Effector CD4-positive, alpha-beta T cell (primary cell): Measurements from ENCODE around the gene SNX12.

Source experiments
- DNase-seq: peaks from one replicate; pipeline ENCODE4 v3.0.0-alpha.2; 2020
- total RNA-seq: gene quantifications from one replicate; lab custom pipeline; 2026; lab: John Stamatoyannopoulos, UW

SNX12 gene
- total RNA-seq = 26.6 reads per million, percentile 53 among the genes with 10 or more reads in this experiment

DNA sequence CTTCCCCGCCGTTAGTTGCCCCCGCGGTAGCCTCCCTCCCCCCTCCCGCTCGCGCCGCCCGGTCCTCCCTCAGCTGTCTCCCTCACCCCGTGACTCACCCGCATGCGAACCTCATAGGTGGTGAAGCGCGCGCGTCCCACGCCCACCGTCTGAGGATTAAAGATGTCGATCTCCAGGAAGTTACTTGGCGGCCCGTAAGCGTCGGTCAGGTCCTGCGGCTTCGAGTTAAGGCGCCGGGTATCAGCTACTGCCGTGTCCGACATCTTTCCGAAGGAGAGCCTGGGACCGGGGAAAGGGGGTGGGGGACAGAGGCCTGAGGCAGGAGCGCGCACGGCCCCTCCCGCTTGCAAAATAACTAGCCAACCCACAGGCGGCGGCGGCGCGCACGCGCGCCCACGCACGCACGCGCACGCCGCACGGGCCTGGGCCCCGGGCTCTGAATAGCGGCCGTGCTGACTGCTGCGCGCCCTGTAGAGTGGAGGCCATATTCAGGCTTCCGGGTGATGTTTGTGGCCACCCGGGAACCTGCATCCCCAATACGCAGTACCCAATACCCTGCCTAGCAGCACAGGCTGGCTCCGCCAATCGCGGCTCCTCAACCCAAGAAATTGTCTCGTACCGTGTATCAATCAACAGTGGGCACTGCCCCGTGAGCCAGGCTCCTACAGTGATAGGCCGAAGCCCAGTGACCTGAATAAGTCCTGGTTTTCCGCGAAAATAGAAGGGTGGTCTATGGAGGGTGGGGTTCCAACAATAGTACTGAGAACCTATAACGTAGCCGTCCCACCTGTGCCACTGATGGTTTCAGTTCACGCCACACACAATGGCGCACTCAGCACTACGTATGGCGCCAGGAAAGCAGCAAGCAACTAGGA, at the start of gene SNX12:
Gene SNX12, minus strand, starts transcription at position 291 of the 875 bp plus-strand sequence. Its CDS starts 28 bp downstream, at position 263.
- DNase-seq = peak; percentile 80

DNA sequence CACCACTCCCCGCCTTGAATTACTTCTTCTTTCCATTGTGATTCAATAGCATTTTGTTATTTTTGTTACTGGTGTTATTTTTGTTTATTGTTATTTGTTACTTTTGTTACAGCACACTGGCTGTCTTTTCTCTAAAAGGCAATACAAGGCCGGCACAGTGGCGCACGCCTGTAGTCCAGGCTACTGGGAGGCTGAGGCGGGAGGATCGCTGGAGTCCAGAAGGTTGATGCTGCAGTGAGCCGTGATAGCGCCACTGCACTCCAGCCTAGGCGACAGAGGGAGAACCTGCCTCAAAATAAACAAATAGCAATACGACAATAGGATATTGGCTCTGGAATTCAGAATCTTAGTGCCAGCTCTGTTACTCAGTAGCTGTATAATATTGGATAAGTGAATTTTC, 49.2 kb upstream of the SNX12 start:
- DNase-seq = no peak

DNA sequence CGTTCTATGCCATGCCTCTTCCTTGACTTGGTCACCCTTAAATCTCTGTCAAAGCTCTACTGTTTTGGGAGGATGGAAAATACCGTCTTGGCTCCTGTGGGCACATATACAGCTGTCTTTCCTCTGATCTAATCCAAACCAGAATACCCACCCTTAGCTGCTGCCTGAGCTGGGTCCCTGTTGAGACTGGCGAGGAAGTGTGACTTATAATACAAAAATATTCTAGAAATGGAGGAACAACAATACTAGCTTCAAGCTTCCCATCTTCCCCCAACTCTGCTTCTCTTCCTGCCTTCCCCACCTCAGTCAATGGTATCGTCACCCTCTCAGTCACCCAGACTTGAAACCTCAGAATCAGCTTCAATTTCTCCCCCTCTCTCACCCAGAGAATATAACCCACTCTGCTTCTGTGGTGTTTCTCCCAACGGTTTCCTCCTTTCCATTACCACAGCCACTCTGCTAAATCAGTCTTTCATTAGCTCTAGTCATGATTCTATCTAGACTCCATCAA, 43.8 kb upstream of the SNX12 start:
- DNase-seq = peak; percentile 33

DNA sequence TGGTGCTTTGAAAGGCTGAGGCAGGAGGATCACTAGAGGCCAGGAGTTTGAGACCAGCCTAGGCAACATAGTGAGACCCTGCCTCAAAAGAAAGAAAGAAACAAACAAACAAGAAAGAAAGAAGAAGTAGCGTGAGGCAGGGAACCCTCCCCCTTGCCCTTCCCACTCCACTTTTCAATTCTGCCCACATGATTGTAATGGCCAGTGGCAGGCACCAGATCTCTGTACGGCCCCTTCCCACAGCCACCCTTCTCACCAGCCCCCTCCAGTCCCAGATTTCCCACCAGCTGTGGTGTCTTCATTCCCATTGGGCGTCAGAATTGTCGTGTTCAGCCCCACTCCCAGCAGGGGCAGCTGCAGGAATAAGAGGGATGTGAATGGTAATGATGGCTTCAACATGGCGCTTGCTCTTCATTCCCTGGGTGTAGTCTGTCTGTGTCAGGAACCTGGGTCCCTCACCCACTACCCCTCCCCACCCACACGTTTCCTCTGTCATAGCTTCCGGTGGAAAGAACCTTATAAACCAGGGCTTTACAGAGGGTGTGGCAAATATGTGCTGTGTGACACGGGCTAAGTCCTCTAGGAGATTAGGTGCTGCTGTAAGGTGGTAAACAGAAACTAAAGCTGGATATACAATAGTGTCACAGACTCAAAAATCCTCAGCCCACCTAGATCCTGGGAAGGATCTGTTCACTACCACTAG, 43.2 kb upstream of the SNX12 start, which contains the start of gene IL2RG:
Gene IL2RG, minus strand, starts transcription at position 437 of the 703 bp plus-strand sequence. Its CDS starts 38 bp downstream, at position 399.
- peak; percentile 77 for DNase-seq

DNA sequence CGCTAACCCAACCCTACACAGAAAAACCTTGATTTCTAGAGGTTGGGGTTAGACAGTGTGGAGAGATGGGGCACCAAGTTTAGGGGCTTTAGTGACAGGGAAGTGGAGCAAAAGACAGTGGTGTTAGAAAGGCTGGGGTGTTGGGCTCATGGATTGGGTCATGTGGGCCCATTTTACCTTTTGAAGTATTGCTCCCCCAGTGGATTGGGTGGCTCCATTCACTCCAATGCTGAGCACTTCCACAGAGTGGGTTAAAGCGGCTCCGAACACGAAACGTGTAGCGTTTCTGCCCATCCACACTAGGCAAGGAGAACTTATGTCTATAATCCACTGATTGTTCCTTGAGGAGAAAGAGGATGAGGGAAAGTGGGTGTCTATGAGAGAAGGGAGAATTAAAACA, 40.9 kb upstream of the SNX12 start:
- no peak for DNase-seq

DNA sequence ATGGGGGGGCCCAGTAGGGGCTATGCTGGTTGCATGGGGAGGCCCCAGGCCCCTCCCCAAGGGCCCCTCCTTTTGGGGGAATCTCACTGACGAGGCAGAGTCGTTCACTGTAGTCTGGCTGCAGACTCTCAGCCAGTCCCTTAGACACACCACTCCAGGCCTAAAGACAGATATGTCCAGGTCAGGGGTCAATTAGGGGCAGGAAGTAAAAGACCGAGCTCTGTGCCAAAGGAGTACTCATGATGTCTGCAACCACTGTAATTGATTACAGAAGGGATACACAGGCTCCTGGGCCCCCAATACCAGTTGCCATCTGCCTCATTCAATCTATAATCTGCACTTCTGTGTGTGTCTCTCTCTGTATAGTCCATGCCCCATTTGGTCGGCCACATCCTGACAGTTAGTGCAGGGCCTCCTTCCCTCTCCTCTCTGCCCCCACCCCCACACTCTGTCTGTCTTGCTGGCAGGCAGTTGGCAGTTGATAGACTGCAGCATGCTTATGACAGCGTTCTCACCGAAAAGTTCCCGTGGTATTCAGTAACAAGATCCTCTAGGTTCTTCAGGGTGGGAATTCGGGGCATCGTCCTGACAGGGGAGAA, 39.7 kb upstream of the SNX12 start:
- DNase-seq = peak; percentile 28

GRCh38 chrX:71107245-71107644, 39.1 kb upstream of the SNX12 start:
- no peak for DNase-seq

GRCh38 chrX:71106427-71106826, 38.3 kb upstream of the SNX12 start, which contains the start of gene CXorf65:
Gene CXorf65 (minus strand): TSS chrX:71106740. CDS start chrX:71106556, 184 bp downstream.
- peak; percentile 26 for DNase-seq

- DNase-seq = no peak
These were observed 37.5 kb upstream of the SNX12 start for GRCh38 chrX:71105628-71106027.

DNA sequence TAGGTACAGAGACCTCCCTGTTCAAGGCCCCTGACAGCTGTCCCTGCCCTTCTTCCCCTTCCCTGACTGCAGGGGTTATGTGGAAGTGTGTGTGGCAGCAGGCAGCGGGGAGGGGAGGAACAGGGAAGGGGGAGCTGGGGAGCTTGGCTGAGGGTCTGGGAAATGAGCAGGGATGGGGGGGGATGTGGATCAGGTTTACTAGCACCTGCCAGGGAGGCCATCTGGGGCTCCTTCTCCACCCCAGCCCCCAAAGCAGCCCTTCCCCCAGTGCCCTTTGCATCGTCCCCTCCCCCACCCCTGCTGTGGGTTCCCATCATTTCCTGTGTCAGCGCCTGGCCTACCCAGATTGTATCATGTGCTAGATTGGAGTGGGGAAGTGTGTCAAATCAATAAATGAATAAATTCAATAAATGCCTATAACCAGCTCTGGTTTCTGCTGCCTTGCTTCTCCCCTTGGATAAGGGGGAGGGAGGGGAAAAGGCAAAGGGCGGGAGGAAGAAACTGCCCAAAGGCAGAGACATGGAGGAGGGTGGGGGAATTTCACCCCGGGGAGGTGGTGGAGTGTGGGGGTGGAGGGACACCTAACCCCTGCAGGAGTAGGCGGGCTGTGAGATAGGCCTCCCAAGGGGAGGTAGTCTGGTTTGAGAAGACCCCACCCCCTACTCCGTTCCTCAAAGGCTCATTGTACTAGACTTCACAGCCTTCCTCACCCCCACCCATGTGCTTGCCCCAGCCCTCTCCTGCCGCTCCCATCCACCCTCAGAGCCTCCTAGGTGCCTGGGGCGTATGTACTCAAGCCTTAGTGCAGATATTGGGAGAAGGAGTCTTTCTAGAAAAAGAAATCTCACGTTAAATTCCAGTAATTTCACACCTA, 35.2 kb upstream of the SNX12 start:
- DNase-seq = peak; percentile 46

- no peak for DNase-seq
These were observed 34.2 kb upstream of the SNX12 start for GRCh38 chrX:71102292-71102691.

DNA sequence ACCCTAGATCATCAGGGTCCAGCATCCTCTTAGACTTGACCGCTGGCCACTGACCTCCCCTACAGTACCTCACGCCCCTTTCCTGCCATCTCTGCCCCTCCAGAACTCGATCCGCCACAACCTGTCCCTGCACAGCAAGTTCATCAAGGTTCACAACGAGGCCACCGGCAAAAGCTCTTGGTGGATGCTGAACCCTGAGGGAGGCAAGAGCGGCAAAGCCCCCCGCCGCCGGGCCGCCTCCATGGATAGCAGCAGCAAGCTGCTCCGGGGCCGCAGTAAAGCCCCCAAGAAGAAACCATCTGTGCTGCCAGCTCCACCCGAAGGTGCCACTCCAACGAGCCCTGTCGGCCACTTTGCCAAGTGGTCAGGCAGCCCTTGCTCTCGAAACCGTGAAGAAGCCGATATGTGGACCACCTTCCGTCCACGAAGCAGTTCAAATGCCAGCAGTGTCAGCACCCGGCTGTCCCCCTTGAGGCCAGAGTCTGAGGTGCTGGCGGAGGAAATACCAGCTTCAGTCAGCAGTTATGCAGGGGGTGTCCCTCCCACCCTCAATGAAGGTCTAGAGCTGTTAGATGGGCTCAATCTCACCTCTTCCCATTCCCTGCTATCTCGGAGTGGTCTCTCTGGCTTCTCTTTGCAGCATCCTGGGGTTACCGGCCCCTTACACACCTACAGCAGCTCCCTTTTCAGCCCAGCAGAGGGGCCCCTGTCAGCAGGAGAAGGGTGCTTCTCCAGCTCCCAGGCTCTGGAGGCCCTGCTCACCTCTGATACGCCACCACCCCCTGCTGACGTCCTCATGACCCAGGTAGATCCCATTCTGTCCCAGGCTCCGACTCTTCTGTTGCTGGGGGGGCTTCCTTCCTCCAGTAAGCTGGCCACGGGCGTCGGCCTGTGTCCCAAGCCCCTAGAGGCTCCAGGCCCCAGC, 32.7 kb upstream of the SNX12 start:
- DNase-seq = no peak

- DNase-seq = no peak
These were observed 31.6 kb upstream of the SNX12 start for GRCh38 chrX:71099736-71100135.

GRCh38 chrX:71098951-71099506, 30.9 kb upstream of the SNX12 start:
- DNase-seq = no peak

DNA sequence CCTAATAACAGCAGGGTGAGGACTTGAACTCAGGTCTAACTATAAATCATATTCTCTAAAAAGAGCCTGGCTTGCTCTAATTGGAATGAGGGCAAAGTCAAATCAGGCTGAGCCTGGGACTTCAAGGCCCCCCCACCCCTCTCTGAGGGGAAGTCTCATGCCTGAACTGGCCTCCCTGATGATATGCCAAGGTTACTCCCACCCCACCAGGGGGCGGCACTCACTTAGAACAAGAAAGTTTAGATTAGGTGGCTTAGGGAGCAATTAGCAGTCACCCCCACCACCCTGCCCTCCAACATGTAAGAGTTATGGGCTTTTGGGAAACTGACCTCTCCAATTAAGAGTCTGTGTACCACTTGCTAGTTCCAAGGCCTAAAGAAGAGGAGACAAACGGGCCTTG, 30.2 kb upstream of the SNX12 start:
- DNase-seq = peak; percentile 82

DNA sequence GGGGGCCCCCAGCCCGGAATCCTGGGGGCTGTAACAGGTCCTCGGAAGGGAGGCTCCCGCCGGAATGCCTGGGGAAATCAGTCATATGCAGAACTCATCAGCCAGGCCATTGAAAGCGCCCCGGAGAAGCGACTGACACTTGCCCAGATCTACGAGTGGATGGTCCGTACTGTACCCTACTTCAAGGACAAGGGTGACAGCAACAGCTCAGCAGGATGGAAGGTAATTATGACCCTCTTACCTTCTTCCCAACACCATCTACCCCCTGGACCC, 28.6 kb upstream of the SNX12 start:
- DNase-seq = no peak

- DNase-seq = no peak
These were observed 28.0 kb upstream of the SNX12 start for GRCh38 chrX:71095981-71096759.

GRCh38 chrX:71095555-71095980, 27.4 kb upstream of the SNX12 start, which contains the start of gene FOXO4:
Gene FOXO4 (plus strand): TSS chrX:71095851. CDS start chrX:71096529, 678 bp downstream.
- peak; percentile 88 for DNase-seq

- no peak for DNase-seq
These were observed 26.9 kb upstream of the SNX12 start for GRCh38 chrX:71095033-71095432.

GRCh38 chrX:71091263-71091662, 23.1 kb upstream of the SNX12 start:
- DNase-seq = no peak
